Stomach (tissue), 9 donors: ENCODE data around the gene BBS9. TPM values are rescaled to one million over a fixed set of nuclear protein-coding genes. Genes with fewer than 3 reads are reported as not detected.

Source experiments
- DNase-seq, 2 donors: peaks; one replicate each; pipeline versions ENCODE4 v3.0.0 to v3.0.0-alpha.2; 2013 to 2019
- H3K27ac ChIP-seq, 5 donors: fragments of 200-600 bp in 4 of 5; sonication (generic) in 4 of 5; one replicate each; pipeline ENCODE4 v1.5.1; 2013 to 2019; ENCODE audit warnings: mild to moderate bottlenecking in 1 of 5, moderate library complexity in 1 of 5
- H3K27me3 ChIP-seq, 3 donors: fragments of 200-600 bp; sonication (generic); one replicate each; pipeline ENCODE4 v1.5.1; 2017 to 2019; ENCODE audit warnings: mixed run types in 1 of 3
- H3K36me3 ChIP-seq, 4 donors: fragments of 200-600 bp; sonication (generic); 1 replicate in 3 of 4; 2 replicates in 1 of 4; pipeline ENCODE4 v1.5.1; 2016 to 2019
- H3K4me1 ChIP-seq, 4 donors: fragments of 200-600 bp; sonication (generic); one replicate each; pipeline ENCODE4 v1.5.1; 2016 to 2019
- H3K4me3 ChIP-seq, 4 donors: fragments of 200-600 bp; sonication (generic) in 3 of 4; one replicate each; pipeline ENCODE4 v1.5.1; 2016 to 2019; ENCODE audit warnings: mild to moderate bottlenecking in 1 of 4
- H3K9me3 ChIP-seq, 4 donors: fragments of 200-600 bp; sonication (generic); one replicate each; pipeline ENCODE4 v1.5.1; 2016 to 2019
- CTCF ChIP-seq, 7 experiments: fragments of 450-650 bp in 4 of 7; fragments of 200-600 bp in 3 of 7; sonication (generic) in 3 of 7; IDR thresholded peaks; one replicate each; pipeline ENCODE4 v1.5.1; 2016 to 2019; ENCODE audit warnings: antibody characterized with exemption in 7 of 7, control low read depth in 2 of 7, mild to moderate bottlenecking in 1 of 7
- EP300 ChIP-seq: sonication (generic); formaldehyde crosslinking; IDR thresholded peaks from one replicate; pipeline ENCODE4 v1.6.1; 2017; ENCODE audit warnings: antibody characterized with exemption
- POLR2A ChIP-seq, 4 donors: fragments of 450-650 bp; IDR thresholded peaks; one replicate each; pipeline ENCODE4 v1.6.1; 2016; ENCODE audit warnings: antibody characterized with exemption in 4 of 4, control low read depth in 2 of 4, mild to moderate bottlenecking in 1 of 4, moderate library complexity in 1 of 4
- POLR2AphosphoS5 ChIP-seq, 3 donors: sonication (generic); formaldehyde crosslinking; IDR thresholded peaks; one replicate each; pipeline ENCODE4 v1.6.1; 2016; ENCODE audit warnings: antibody characterized with exemption in 3 of 3
- WGBS, 5 donors: extraction: QIAGEN DNeasy Blood & Tissue Kit in 3 of 5; methylation state at CpG; one replicate each; pipeline versions ENCODE4 v1.1.5 to v1.1.7; 2013 to 2018; 5-methylcytosine and 5-hydroxymethylcytosine counted together
- intact Hi-C: fragments of 100-400 bp; cut with DNase I; formaldehyde crosslinking; loops from one replicate; pipeline ENCODE4 v1.15.1; 2023; ENCODE audit warnings: low total_unique reads
- polyA plus RNA-seq, 3 donors: library from polyadenylated mRNA; stranded (reverse); fragments of 200-250 nt; gene quantifications; one replicate each; pipeline ENCODE4 v1.2.3, GENCODE V29; 2013
- total RNA-seq, 5 donors: library from RNA; depleted of rRNA; stranded (reverse); fragments of >200 nt; gene quantifications; one replicate each; pipeline versions ENCODE4 v1.1.0 to v1.2.3, GENCODE V29; 2014 to 2016
- donor health status: healthy with polysubstance abuse.
- donor health status: Bipolar disorder and iron deficiency.
- donor health status: healthy.

The BBS9 gene
- total and polyA plus RNA-seq, 8 donors, result 3.2 to 43.9 (median 5.9) TPM

- no peaks in the 10 kb centered on the region for H3K36me3 ChIP-seq
- intact Hi-C loops, result no loop called here
- no peak overlapping the region for H3K27ac ChIP-seq
- no peaks in the 10 kb centered on the region for H3K27me3 ChIP-seq
- no peak overlapping the region for H3K4me3 ChIP-seq
- no peaks in the 10 kb centered on the region for H3K4me1 ChIP-seq
- TF ChIP-seq POLR2A (IDR thresholded peaks at IDR 0.05) (no peak), EP300 (no peak), CTCF (IDR thresholded peaks at IDR 0.05) (no peak), POLR2AphosphoS5 (IDR thresholded peaks at IDR 0.05) (no peak)
- no peak for DNase-seq
- 76 to 80% (median 79%) methylated on average over 6 of the region's 6 CpGs for WGBS, 5 donors
- no peaks in the 10 kb centered on the region for H3K9me3 ChIP-seq
Observed at GRCh38 chr7:33559324-33559710, 430.0 kb downstream of the BBS9 start.

GRCh38 chr7:33562996-33563395, 433.6 kb downstream of the BBS9 start:
- intact Hi-C loops, result no loop called here
- Histone ChIP-seq H3K27me3 (no peaks in the 10 kb centered on the region), H3K27ac (no peak overlapping the region), H3K4me1 (no peaks in the 10 kb centered on the region), H3K4me3 (no peak overlapping the region), H3K36me3 (peaks cover 0 to 2% (median 0%) of the 10 kb centered on the region in 4 donors), H3K9me3 (no peaks in the 10 kb centered on the region)
- DNase-seq, result no peak
- TF ChIP-seq CTCF (IDR thresholded peaks at IDR 0.05), result no peak
- no peak for TF ChIP-seq POLR2AphosphoS5 (IDR thresholded peaks at IDR 0.05)
- no peak for TF ChIP-seq POLR2A (IDR thresholded peaks at IDR 0.05)
- TF ChIP-seq EP300, result no peak

GRCh38 chr7:33563651-33564050, 434.3 kb downstream of the BBS9 start:
- 83 to 93% (median 86%) methylated on average over 7 of the region's 7 CpGs for WGBS, 5 donors
- TF ChIP-seq CTCF (IDR thresholded peaks at IDR 0.05), result no peak
- TF ChIP-seq POLR2AphosphoS5 (IDR thresholded peaks at IDR 0.05), result no peak
- no peak for TF ChIP-seq POLR2A (IDR thresholded peaks at IDR 0.05)
- no peak for TF ChIP-seq EP300
- H3K27me3 ChIP-seq, result no peaks in the 10 kb centered on the region
- DNase-seq, result no peak
- H3K4me3 ChIP-seq, result no peak overlapping the region
- no peak overlapping the region for H3K27ac ChIP-seq
- peaks cover 0 to 5% (median 0%) of the 10 kb centered on the region in 4 donors for H3K36me3 ChIP-seq
- no peaks in the 10 kb centered on the region for H3K4me1 ChIP-seq
- intact Hi-C loops, result no loop called here
- no peaks in the 10 kb centered on the region for H3K9me3 ChIP-seq

- TF ChIP-seq POLR2A (IDR thresholded peaks at IDR 0.05) (no peak), CTCF (IDR thresholded peaks at IDR 0.05) (no peak), EP300 (no peak), POLR2AphosphoS5 (IDR thresholded peaks at IDR 0.05) (no peak)
- intact Hi-C loops, result no loop called here
- Histone ChIP-seq H3K27me3 (no peaks in the 10 kb centered on the region), H3K9me3 (no peaks in the 10 kb centered on the region), H3K36me3 (no peaks in the 10 kb centered on the region), H3K27ac (no peak overlapping the region), H3K4me1 (no peaks in the 10 kb centered on the region), H3K4me3 (no peak overlapping the region)
- DNase-seq, result no peak
- WGBS, 5 donors, result 88 to 100% (median 94%) methylated on average over 1 of the region's 1 CpG
Observed at GRCh38 chr7:33578166-33578565, 448.8 kb downstream of the BBS9 start.
